ENCODE results near the gene STX17.

The STX17 gene

GRCh38 chr9:100019541-100019940, 113.1 kb downstream of the STX17 start:
- DNase-seq, result no peak
- intact Hi-C loops (cut with DNase I), result no loop called here
